IMR-90 (cell line): Measurements from ENCODE around the gene CD151. TPM values are rescaled to one million over a fixed set of nuclear protein-coding genes. Genes with fewer than 3 reads are reported as not detected.

Source experiments
- ATAC-seq: fragments of 200-7000 bp; cut with Tn5 transposase; 2 replicates; pipeline ENCODE4 v1.9.1; 2020; ENCODE audit warnings: low read depth, mild to moderate bottlenecking, moderate library complexity
- BruUV-seq: library from RNA; stranded (reverse); fragments of 400-500 nt; replicated peaks from 2 replicates; lab custom pipeline; 2021; lab: Mats Ljungman, UMichigan
- CTCF ChIA-PET: fragments of 300-600 bp; formaldehyde crosslinking; extraction: SDS; loops from one replicate; lab custom pipeline; 2021; ENCODE audit warnings: antibody characterized with exemption; lab: Yijun Ruan, JAX
- POLR2A ChIA-PET: fragments of 300-600 bp; sonication (Branson Sonifier 250); formaldehyde crosslinking; loops from one replicate; lab custom pipeline; 2022; ENCODE audit warnings: antibody characterized with exemption; ENCODE audit not compliant: unreplicated experiment; lab: Charles Lee
- DNase-seq: peaks from one replicate; pipeline ENCODE4 v3.0.0; 2013
- H2AFZ ChIP-seq: replicated peaks from 2 replicates; pipeline ENCODE3; 2013; ENCODE audit warnings: low read length, mild to moderate bottlenecking; ENCODE audit not compliant: poor library complexity
- H2AK5ac ChIP-seq: 2 replicates; pipeline ENCODE4 v1.6.1; 2013; ENCODE audit warnings: low read depth, low read length, inconsistent platforms
- H2AK9ac ChIP-seq: replicated peaks from 2 replicates; pipeline ENCODE3; 2013; ENCODE audit warnings: mild to moderate bottlenecking, low read depth, low read length, moderate library complexity; ENCODE audit not compliant: poor library complexity
- H2BK120ac ChIP-seq: 2 replicates; pipeline ENCODE4 v1.6.1; 2013; ENCODE audit warnings: low read depth, low read length, inconsistent platforms
- H2BK15ac ChIP-seq: 3 replicates; pipeline ENCODE4 v1.6.1; 2013; ENCODE audit warnings: low read depth, low read length, inconsistent platforms
- H2BK20ac ChIP-seq: 2 replicates; pipeline ENCODE4 v1.6.1; 2013; ENCODE audit warnings: low read depth, mild to moderate bottlenecking, inconsistent platforms, low read length, moderate library complexity
- H2BK5ac ChIP-seq: 2 replicates; pipeline ENCODE4 v1.6.1; 2013; ENCODE audit warnings: mild to moderate bottlenecking, low read depth, low read length, inconsistent platforms; ENCODE audit not compliant: poor library complexity, severe bottlenecking
- H3K14ac ChIP-seq: replicated peaks from 2 replicates; pipeline ENCODE4 v1.6.1; 2013; ENCODE audit warnings: low read depth, low read length, inconsistent platforms
- H3K18ac ChIP-seq: 2 replicates; pipeline ENCODE4 v1.6.1; 2013; ENCODE audit warnings: low read depth, low read length, control low read depth
- H3K23ac ChIP-seq: 2 replicates; pipeline ENCODE4 v1.6.1; 2013; ENCODE audit warnings: low read depth, low read length, inconsistent platforms
- H3K27ac ChIP-seq: 2 replicates; pipeline ENCODE4 v1.5.1; 2013; ENCODE audit warnings: mild to moderate bottlenecking, control low read depth, low read length; ENCODE audit not compliant: insufficient read depth
- H3K27me3 ChIP-seq: 2 replicates; pipeline ENCODE4 v1.6.1; 2013; ENCODE audit warnings: low read length; ENCODE audit not compliant: control insufficient read depth, insufficient read depth
- H3K36me3 ChIP-seq: 2 replicates; pipeline ENCODE4 v1.6.1; 2013; ENCODE audit warnings: low read length, mixed read lengths; ENCODE audit not compliant: control insufficient read depth, insufficient read depth
- H3K4ac ChIP-seq: 2 replicates; pipeline ENCODE4 v1.6.1; 2013; ENCODE audit warnings: low read depth, low read length, inconsistent platforms
- H3K4me1 ChIP-seq: 2 replicates; pipeline ENCODE4 v1.6.1; 2013; ENCODE audit warnings: low read length, mixed read lengths; ENCODE audit not compliant: control insufficient read depth, insufficient read depth
- H3K4me2 ChIP-seq: 2 replicates; pipeline ENCODE4 v1.6.1; 2013; ENCODE audit warnings: low read depth, mild to moderate bottlenecking, control low read depth, low read length, moderate library complexity
- H3K4me3 ChIP-seq: 2 replicates; pipeline ENCODE4 v1.5.1; 2013; ENCODE audit warnings: low read depth, mild to moderate bottlenecking, control low read depth, low read length, moderate library complexity; ENCODE audit not compliant: insufficient read depth
- H3K56ac ChIP-seq: 2 replicates; pipeline ENCODE4 v1.6.1; 2013; ENCODE audit warnings: low read length, inconsistent platforms; ENCODE audit not compliant: insufficient read depth; ENCODE audit errors: extremely low read depth
- H3K79me1 ChIP-seq, 2 experiments: 2 replicates each; pipeline ENCODE4 v1.6.1; 2013; ENCODE audit warnings: low read length in 2 of 2, inconsistent platforms in 1 of 2, low read depth in 1 of 2
- H3K9ac ChIP-seq: 2 replicates; pipeline ENCODE4 v1.6.1; 2013; ENCODE audit warnings: low read depth, low read length, control low read depth
- H3K9me1 ChIP-seq: 2 replicates; pipeline ENCODE4 v1.6.1; 2013; ENCODE audit warnings: low read length, inconsistent platforms; ENCODE audit not compliant: insufficient read depth
- H3K9me3 ChIP-seq: 2 replicates; pipeline ENCODE4 v1.6.1; 2013; ENCODE audit warnings: low read length; ENCODE audit not compliant: control insufficient read depth, insufficient read depth
- H4K20me1 ChIP-seq: 2 replicates; pipeline ENCODE4 v1.6.1; 2013; ENCODE audit warnings: low read length, inconsistent platforms; ENCODE audit not compliant: insufficient read depth
- H4K5ac ChIP-seq: 2 replicates; pipeline ENCODE4 v1.6.1; 2013; ENCODE audit warnings: mild to moderate bottlenecking, low read depth, low read length, control low read depth
- H4K8ac ChIP-seq, 2 experiments: 2 replicates each; pipeline ENCODE4 v1.6.1; 2013; ENCODE audit warnings: low read depth in 2 of 2, low read length in 2 of 2, control low read depth in 1 of 2, inconsistent platforms in 1 of 2
- H4K91ac ChIP-seq: 2 replicates; pipeline ENCODE4 v1.6.1; 2013; ENCODE audit warnings: low read depth, low read length, inconsistent platforms; ENCODE audit not compliant: insufficient read depth
- CEBPB ChIP-seq: IDR thresholded peaks from 2 replicates; pipeline ENCODE4 v1.6.1; 2012; ENCODE audit warnings: low read depth, low read length, improper control_type of control experiment
- CHD1 ChIP-seq: IDR thresholded peaks from 2 replicates; pipeline ENCODE4 v1.6.1; 2012; ENCODE audit warnings: low read depth, low read length, improper control_type of control experiment
- MAFK ChIP-seq: IDR thresholded peaks from 2 replicates; pipeline ENCODE4 v1.6.1; 2012; ENCODE audit warnings: low read depth, low read length, improper control_type of control experiment
- MAZ ChIP-seq: IDR thresholded peaks from 2 replicates; pipeline ENCODE4 v1.6.1; 2012; ENCODE audit warnings: low read depth, mild to moderate bottlenecking, low read length, improper control_type of control experiment, moderate library complexity, borderline replicate concordance
- MXI1 ChIP-seq: IDR thresholded peaks from 2 replicates; pipeline ENCODE4 v1.6.1; 2012; ENCODE audit warnings: low read depth, mild to moderate bottlenecking, low read length, moderate library complexity, borderline replicate concordance
- RCOR1 ChIP-seq: IDR thresholded peaks from 2 replicates; pipeline ENCODE4 v1.6.1; 2012; ENCODE audit warnings: mild to moderate bottlenecking, low read length, improper control_type of control experiment; ENCODE audit not compliant: insufficient replicate concordance
- WGBS, 2 experiments: methylation state at CpG; one replicate each; pipeline versions ENCODE4 v1.1.5 to v1.1.7; 2013; ENCODE audit warnings: missing lambda C conversion rate in 2 of 2; ENCODE audit not compliant: insufficient read length in 1 of 2; ENCODE audit errors: extremely low coverage in 2 of 2; 5-methylcytosine and 5-hydroxymethylcytosine counted together
- dilution Hi-C: fragments of 300-500 bp; cut with HindIII; formaldehyde crosslinking; loops from one replicate; pipeline ENCODE4 v1.14.3; 2018; ENCODE audit warnings: low sequenced_read_pairs; ENCODE audit not compliant: unreplicated experiment
- in situ Hi-C: fragments of 300-500 bp; cut with MboI; formaldehyde crosslinking; loops from 3 replicates; pipeline ENCODE4 v1.14.3; 2019; ENCODE audit warnings: low sequenced_read_pairs, inconsistent platforms, mixed read lengths
- intact Hi-C: fragments of 100-400 bp; cut with micrococcal nuclease; formaldehyde crosslinking; loops from 2 replicates; pipeline ENCODE4 v1.10.0; 2022
- polyA plus RNA-seq, 3 experiments: library from polyadenylated mRNA; depleted of rRNA; stranded (reverse); fragments of >200 nt; gene quantifications; 2 replicates each; pipeline ENCODE4 v1.2.3, GENCODE V29; 2012; ENCODE audit warnings: low replicate concordance in 1 of 3
- total RNA-seq: library from RNA; depleted of rRNA; stranded (reverse); fragments of >200 nt; gene quantifications from 2 replicates; pipeline ENCODE4 v1.2.3, GENCODE V29; 2012

CD151 gene
- total and polyA plus RNA-seq, 2 of the 4 experiments (the other 2 are of a cell fraction): 1,150 to 1,267 TPM

DNA sequence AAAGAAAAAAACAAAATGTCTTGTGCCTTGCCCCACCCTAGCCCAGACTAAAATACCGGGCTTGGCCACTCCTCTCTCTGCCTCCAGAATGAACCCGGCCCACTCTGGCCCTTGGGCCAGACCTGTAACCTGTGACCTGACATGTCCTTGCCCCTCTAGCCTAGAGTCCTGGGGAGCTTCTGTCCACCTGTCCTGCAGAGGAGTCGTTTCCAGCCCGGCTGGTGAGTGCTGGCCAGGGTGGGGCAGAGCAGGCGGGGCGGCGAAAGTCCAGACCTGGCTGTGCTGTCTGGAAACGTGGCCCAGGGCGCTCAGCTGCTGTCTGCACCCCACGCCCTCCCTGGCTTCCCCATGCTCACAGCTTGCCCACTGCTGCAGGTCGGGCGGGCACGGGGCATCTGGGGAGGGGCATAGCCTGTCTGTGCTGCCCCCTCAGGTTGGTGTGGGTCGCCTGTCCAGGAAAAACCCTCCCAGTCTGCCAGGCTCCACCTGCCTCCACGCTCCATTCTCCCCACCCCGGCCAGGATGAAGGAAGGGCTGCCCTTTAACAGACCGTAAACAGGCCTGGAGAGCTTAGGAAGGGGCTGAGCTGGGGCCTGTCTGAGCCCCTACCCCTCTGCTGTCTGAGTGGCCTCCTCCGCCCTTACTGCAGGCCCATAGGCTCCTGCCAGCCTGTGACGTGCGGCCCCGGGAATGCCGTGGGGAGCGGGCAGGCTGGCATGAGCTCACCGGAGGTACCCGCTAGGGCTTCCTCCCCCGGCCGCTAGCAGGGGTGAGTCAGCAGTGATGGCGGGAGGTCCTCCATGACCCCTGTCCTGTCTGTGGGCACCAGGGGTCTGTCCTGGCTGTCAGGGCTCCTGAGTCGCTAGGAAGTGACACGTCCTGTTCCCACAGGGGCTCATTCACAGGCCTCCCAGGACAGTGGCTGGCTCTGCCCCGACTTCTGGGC is 1.9 kb downstream of the CD151 start (continued):
- TF ChIP-seq CHD1 (no peak), CEBPB (no peak), RCOR1 (no peak), MAZ (peak; percentile 79; the same call in 1 of the 2 replicates)

DNA sequence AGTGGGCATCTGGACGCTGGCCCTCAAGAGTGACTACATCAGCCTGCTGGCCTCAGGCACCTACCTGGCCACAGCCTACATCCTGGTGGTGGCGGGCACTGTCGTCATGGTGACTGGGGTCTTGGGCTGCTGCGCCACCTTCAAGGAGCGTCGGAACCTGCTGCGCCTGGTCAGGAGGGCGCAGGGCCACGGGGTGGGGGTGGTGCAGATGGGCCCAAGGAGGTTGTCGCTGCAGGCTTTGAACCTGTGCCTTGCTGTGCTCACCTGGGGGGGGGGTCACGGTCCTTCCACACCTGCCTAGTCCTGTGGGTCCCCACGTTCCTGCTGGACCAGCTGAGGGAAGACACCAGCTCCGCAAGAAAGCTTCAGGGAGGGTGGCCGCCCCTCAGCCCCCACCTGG is 3.5 kb downstream of the CD151 start:
- no peak overlapping the region for H2BK20ac ChIP-seq
- H3K4ac ChIP-seq: no peak overlapping the region
- no peaks in the 10 kb centered on the region for H3K27me3 ChIP-seq
- peak overlapping the region; percentile 19 for H2AFZ ChIP-seq
- peaks cover 19 to 81% of the 10 kb centered on the region in 2 experiments; a peak in 3 of 4 replicates for H3K79me1 ChIP-seq
- POLR2A ChIA-PET: interaction anchor here (0.6 kb wide), 1 partner anchor 17 kb away, joined by 4 read pairs; the partner anchor contains the start of gene PNPLA2
- CTCF ChIA-PET: no interaction called here
- H3K14ac ChIP-seq: no peak overlapping the region
- no peak overlapping the region for H4K5ac ChIP-seq
- H2AK9ac ChIP-seq: no peak overlapping the region
- H4K20me1 ChIP-seq: peaks cover 84% of the 10 kb centered on the region
- H3K36me3 ChIP-seq: peaks cover 51% of the 10 kb centered on the region
- BruUV-seq: no TSS peak
- H3K56ac ChIP-seq: no peak overlapping the region
- no peak for ATAC-seq
- no peak overlapping the region for H4K91ac ChIP-seq
- H4K8ac ChIP-seq: no peak overlapping the region
- no peak for DNase-seq
- peaks cover 28% of the 10 kb centered on the region for H3K9me1 ChIP-seq
- H3K9me3 ChIP-seq: no peaks in the 10 kb centered on the region
- H3K27ac ChIP-seq: no peak overlapping the region
- H2BK15ac ChIP-seq: no peak overlapping the region
- H2AK5ac ChIP-seq: peak overlapping the region; percentile 69; the same call in 1 of the 2 replicates
- no peak overlapping the region for H2BK5ac ChIP-seq
- in situ Hi-C loops: no loop called here
- no peak overlapping the region for H3K9ac ChIP-seq
- TF ChIP-seq MXI1 (no peak), MAFK (no peak), CEBPB (no peak), MAZ (no peak)
- dilution Hi-C loops: no loop called here
- intact Hi-C loops: no loop called here
- H3K4me2 ChIP-seq: no peak overlapping the region
- no CpG with 5 or more reads among the region's 14 CpGs for whole genome bisulfite sequencing, 2 experiments
- H3K18ac ChIP-seq: no peak overlapping the region
- H2BK120ac ChIP-seq: no peak overlapping the region
- no peak overlapping the region for H3K4me3 ChIP-seq
- peaks cover 36% of the 10 kb centered on the region for H3K4me1 ChIP-seq
- H3K23ac ChIP-seq: no peak overlapping the region
